H1 (cell line): ENCODE measurements around the gene DUSP9. TPM values are rescaled to one million over a fixed set of nuclear protein-coding genes. Genes with fewer than 3 reads are reported as not detected.

Source experiments
- CTCF ChIA-PET: fragments of 300-600 bp; sonication (Branson Sonifier 250); formaldehyde crosslinking; loops from one replicate; lab custom pipeline; 2021; ENCODE audit not compliant: partially characterized antibody; lab: Charles Lee
- POLR2A ChIA-PET: fragments of 300-600 bp; sonication (Branson Sonifier 250); formaldehyde crosslinking; loops from one replicate; lab custom pipeline; 2021; ENCODE audit warnings: inconsistent platforms; ENCODE audit not compliant: partially characterized antibody; lab: Charles Lee
- DNase-seq, 2 experiments: peaks; one replicate each; pipeline versions ENCODE4 v3.0.0 to v3.0.0-alpha.2; 2010 to 2022; ENCODE audit warnings: low spot score in 2 of 2, low read depth in 1 of 2, mixed read lengths in 1 of 2
- FAIRE-seq: peaks from 2 replicates; lab custom pipeline; 2011; peaks lifted over from hg19 to GRCh38; lab: Jason Lieb, UNC
- H2AFZ ChIP-seq: 2 replicates; pipeline ENCODE4 v1.8.1; 2012; ENCODE audit warnings: low read length, inconsistent platforms
- H2AK5ac ChIP-seq: 2 replicates; pipeline ENCODE4 v1.6.1; 2013; ENCODE audit warnings: low read depth, low read length
- H2BK120ac ChIP-seq: replicated peaks from 2 replicates; pipeline ENCODE3; 2013; ENCODE audit warnings: low read depth, low read length, inconsistent platforms
- H2BK12ac ChIP-seq: 2 replicates; pipeline ENCODE4 v1.6.1; 2013; ENCODE audit warnings: low read depth, low read length
- H2BK15ac ChIP-seq: 2 replicates; pipeline ENCODE4 v1.6.1; 2013; ENCODE audit warnings: low read length
- H2BK20ac ChIP-seq: 2 replicates; pipeline ENCODE4 v1.6.1; 2013; ENCODE audit warnings: low read length
- H2BK5ac ChIP-seq: 2 replicates; pipeline ENCODE4 v1.6.1; 2013; ENCODE audit warnings: low read depth, low read length
- H3K14ac ChIP-seq: 2 replicates; pipeline ENCODE4 v1.6.1; 2013; ENCODE audit warnings: inconsistent platforms; ENCODE audit not compliant: insufficient read length
- H3K18ac ChIP-seq: 2 replicates; pipeline ENCODE4 v1.6.1; 2013; ENCODE audit warnings: low read length; ENCODE audit errors: extremely low read depth
- H3K23ac ChIP-seq: 2 replicates; pipeline ENCODE4 v1.6.1; 2013; ENCODE audit warnings: inconsistent platforms; ENCODE audit not compliant: insufficient read length
- H3K23me2 ChIP-seq: 2 replicates; pipeline ENCODE4 v1.6.1; 2013; ENCODE audit warnings: low read depth, low read length
- H3K27ac ChIP-seq: 2 replicates; pipeline ENCODE4 v1.6.1; 2011; ENCODE audit warnings: low read depth, low read length, inconsistent platforms
- H3K27me3 ChIP-seq, 4 experiments: replicated peaks in 1 of 4; 1 replicate in 1 of 4; 2 replicates in 3 of 4; pipeline versions ENCODE4 v1.6.1 to v1.8.1; 2011 to 2013; ENCODE audit warnings: low read length in 3 of 4, mild to moderate bottlenecking in 3 of 4, inconsistent platforms in 2 of 4, mixed read lengths in 2 of 4, moderate library complexity in 1 of 4; ENCODE audit not compliant: control insufficient read depth in 3 of 4, insufficient read depth in 3 of 4; ENCODE audit errors: extremely low read depth in 1 of 4
- H3K36me3 ChIP-seq, 4 experiments: 2 replicates each; pipeline versions ENCODE4 v1.6.1 to v1.8.1; 2011 to 2013; ENCODE audit warnings: mild to moderate bottlenecking in 4 of 4, low read length in 3 of 4, moderate library complexity in 2 of 4, control low read depth in 1 of 4, inconsistent platforms in 1 of 4; ENCODE audit not compliant: insufficient read depth in 4 of 4, control insufficient read depth in 2 of 4
- H3K4ac ChIP-seq: replicated peaks from 2 replicates; pipeline ENCODE3; 2013; ENCODE audit warnings: low read length, low read depth, mixed read lengths, inconsistent platforms; ENCODE audit not compliant: insufficient read length
- H3K4me1 ChIP-seq, 4 experiments: replicated peaks in 1 of 4; 1 replicate in 1 of 4; 2 replicates in 3 of 4; pipeline versions ENCODE4 v1.6.1 to v1.8.1; 2011 to 2013; ENCODE audit warnings: low read length in 3 of 4, inconsistent platforms in 2 of 4, mixed read lengths in 1 of 4; ENCODE audit not compliant: insufficient read depth in 4 of 4, control insufficient read depth in 3 of 4
- H3K4me2 ChIP-seq, 2 experiments: 2 replicates each; pipeline versions ENCODE4 v1.6.1 to v1.8.1; 2011 to 2013; ENCODE audit warnings: low read depth in 2 of 2, low read length in 2 of 2, control low read depth in 1 of 2, inconsistent platforms in 1 of 2, mild to moderate bottlenecking in 1 of 2; ENCODE audit not compliant: insufficient read depth in 1 of 2
- H3K4me3 ChIP-seq, 4 experiments: fragments of 200-600, 300-600 bp in 1 of 4; sonication (generic), shearing (Covaris generic), sonication (Bioruptor Twin) in 1 of 4; 2 replicates each; pipeline versions ENCODE4 v1.5.1 to v1.8.1; 2011 to 2016; ENCODE audit warnings: low read length in 4 of 4, low read depth in 3 of 4, control low read depth in 2 of 4, inconsistent platforms in 2 of 4, mild to moderate bottlenecking in 2 of 4, mixed read lengths in 1 of 4, moderate library complexity in 1 of 4; ENCODE audit not compliant: insufficient read depth in 2 of 4; ENCODE audit errors: extremely low read depth in 1 of 4
- H3K56ac ChIP-seq: replicated peaks from 2 replicates; pipeline ENCODE3; 2013; ENCODE audit warnings: low read depth, mild to moderate bottlenecking, mixed read lengths, low read length, inconsistent platforms; ENCODE audit not compliant: insufficient read length
- H3K79me1 ChIP-seq: 2 replicates; pipeline ENCODE4 v1.6.1; 2013; ENCODE audit warnings: low read depth, low read length, control low read depth
- H3K79me2 ChIP-seq, 2 experiments: 2 replicates each; pipeline versions ENCODE4 v1.6.1 to v1.8.1; 2012 to 2013; ENCODE audit warnings: low read length in 2 of 2, mild to moderate bottlenecking in 2 of 2, inconsistent platforms in 1 of 2; ENCODE audit not compliant: insufficient read depth in 2 of 2, control insufficient read depth in 1 of 2
- H3K9ac ChIP-seq, 4 experiments: replicated peaks in 1 of 4; 1 replicate in 1 of 4; 2 replicates in 3 of 4; pipeline versions ENCODE4 v1.6.1 to v1.8.1; 2011 to 2013; ENCODE audit warnings: low read depth in 3 of 4, low read length in 3 of 4, control low read depth in 2 of 4, mild to moderate bottlenecking in 2 of 4, moderate library complexity in 2 of 4, inconsistent platforms in 1 of 4; ENCODE audit errors: extremely low read depth in 1 of 4
- H3K9me3 ChIP-seq, 2 experiments: 2 replicates each; pipeline versions ENCODE4 v1.6.1 to v1.8.1; 2012 to 2013; ENCODE audit warnings: mild to moderate bottlenecking in 2 of 2, moderate library complexity in 2 of 2, control low read depth in 1 of 2, inconsistent platforms in 1 of 2, low read depth in 1 of 2, low read length in 1 of 2, mixed read lengths in 1 of 2; ENCODE audit not compliant: insufficient read depth in 2 of 2
- H4K20me1 ChIP-seq, 2 experiments: replicated peaks in 1 of 2; 2 replicates each; pipeline versions ENCODE3 to v1.8.1; 2011 to 2013; ENCODE audit warnings: inconsistent platforms in 2 of 2, low read length in 2 of 2, mild to moderate bottlenecking in 1 of 2; ENCODE audit not compliant: insufficient read depth in 2 of 2, control insufficient read depth in 1 of 2
- H4K5ac ChIP-seq: 2 replicates; pipeline ENCODE4 v1.6.1; 2013; ENCODE audit warnings: low read length, low read depth, mixed read lengths, inconsistent platforms; ENCODE audit not compliant: insufficient read length
- H4K8ac ChIP-seq: 2 replicates; pipeline ENCODE4 v1.8.0; 2013; ENCODE audit warnings: mild to moderate bottlenecking, moderate library complexity, low read length, inconsistent platforms; ENCODE audit not compliant: insufficient read depth; ENCODE audit errors: extremely low read depth
- H4K91ac ChIP-seq: replicated peaks from 2 replicates; pipeline ENCODE3; 2013; ENCODE audit warnings: low read length, mixed read lengths, inconsistent platforms; ENCODE audit not compliant: insufficient read length
- CBX8 ChIP-seq: fragments of 300-800, 300-1000 bp; sonication (generic); IDR thresholded peaks from 2 replicates; pipeline ENCODE4 v1.7.1; 2016; ENCODE audit warnings: low read depth, low read length, borderline replicate concordance
- E2F6 ChIP-seq: IDR thresholded peaks from 2 replicates; pipeline ENCODE4 v1.6.1; 2012; ENCODE audit warnings: inconsistent platforms
- EP300 ChIP-seq, 2 experiments: IDR thresholded peaks; 1 replicate in 1 of 2; 2 replicates in 1 of 2; pipeline ENCODE4 v1.6.1; 2011 to 2012; ENCODE audit warnings: low read depth in 2 of 2, low read length in 2 of 2, mild to moderate bottlenecking in 2 of 2, borderline replicate concordance in 1 of 2, inconsistent platforms in 1 of 2, moderate library complexity in 1 of 2
- FOSL1 ChIP-seq: IDR thresholded peaks from 2 replicates; pipeline ENCODE4 v1.6.1; 2011; ENCODE audit warnings: mild to moderate bottlenecking, low read depth, low read length, moderate library complexity; ENCODE audit not compliant: insufficient read depth
- GTF2F1 ChIP-seq: IDR thresholded peaks from 2 replicates; pipeline ENCODE4 v1.6.1; 2012; ENCODE audit warnings: low read depth, low read length, improper control_type of control experiment, borderline replicate concordance
- JUND ChIP-seq: IDR thresholded peaks from 2 replicates; pipeline ENCODE4 v1.6.1; 2011; ENCODE audit warnings: mild to moderate bottlenecking, improper control_type of control experiment, low read length
- PHF8 ChIP-seq: fragments of 200-600 bp; sonication (generic); conservative IDR thresholded peaks from 2 replicates; pipeline ENCODE4 v1.7.1; 2012; ENCODE audit warnings: low read depth, mild to moderate bottlenecking, inconsistent platforms, low read length, moderate library complexity
- RNF2 ChIP-seq: fragments of 200-900, 300-1000 bp; sonication (generic); IDR thresholded peaks from 2 replicates; pipeline ENCODE4 v1.7.1; 2016; ENCODE audit warnings: borderline replicate concordance, low read depth, mild to moderate bottlenecking, antibody characterized with exemption, low read length; ENCODE audit not compliant: poor library complexity, severe bottlenecking; ENCODE audit errors: missing control alignments
- SUZ12 ChIP-seq: fragments of 200-600 bp; sonication (generic); IDR thresholded peaks from 2 replicates; pipeline ENCODE4 v1.6.1; 2012; ENCODE audit warnings: mild to moderate bottlenecking, inconsistent platforms, low read length, moderate library complexity, mixed read lengths
- USF2 ChIP-seq: IDR thresholded peaks from 2 replicates; pipeline ENCODE4 v1.6.1; 2011; ENCODE audit warnings: low read length, improper control_type of control experiment
- WGBS, 2 experiments: shearing (Covaris generic) in 1 of 2; methylation state at CpG; one replicate each; pipeline versions ENCODE4 v1.1.6 to v1.1.7; 2013 to 2015; ENCODE audit warnings: low lambda C conversion rate in 2 of 2, mixed read lengths in 2 of 2, inconsistent platforms in 1 of 2, low coverage in 1 of 2, missing lambda C conversion rate in 1 of 2; ENCODE audit not compliant: insufficient replicate concordance in 2 of 2, insufficient coverage in 1 of 2, insufficient read length in 1 of 2; ENCODE audit errors: extremely low coverage in 1 of 2, missing lambda C conversion rate in 1 of 2; 5-methylcytosine and 5-hydroxymethylcytosine counted together
- polyA plus RNA-seq, 7 experiments: library from polyadenylated mRNA; depleted of rRNA in 3 of 7; stranded (reverse) in 5 of 7; unstranded in 2 of 7; fragments of >200 nt in 5 of 7; fragments of 200-250 nt in 2 of 7; gene quantifications; 1 replicate in 5 of 7; 2 replicates in 1 of 7; 4 replicates in 1 of 7; pipeline versions ENCODE4 v1.2.1 to v1.2.3, GENCODE V29; 2011 to 2013; ENCODE audit warnings: missing spikeins in 2 of 7, mixed read lengths in 2 of 7
- total RNA-seq: library from RNA; stranded (reverse); fragmentation: NEBNext Ultra II Directional; extraction: Animal tissue kit (Norgen Biotek cat#: 25700); gene quantifications from 2 replicates; pipeline ENCODE4 v1.2.1, GENCODE V29; 2021

Gene DUSP9
- total and polyA plus RNA-seq, 2 of the 8 experiments (the other 6 are each of a cell fraction or from before 2014, with no cell fraction given) = 0.80 to 1.1 TPM

- H3K4me1 ChIP-seq = no peaks in the 10 kb centered on the region
- no peak overlapping the region for H3K14ac ChIP-seq
- H3K56ac ChIP-seq = no peak overlapping the region
- H3K36me3 ChIP-seq = no peaks in the 10 kb centered on the region
- no peak overlapping the region for H3K18ac ChIP-seq
- H4K8ac ChIP-seq = no peak overlapping the region
- peaks cover 0 to 11% (median 8%) of the 10 kb centered on the region in 4 experiments; a peak in 6 of 7 replicates for H3K27me3 ChIP-seq
- no peak overlapping the region for H2BK12ac ChIP-seq
- no peak overlapping the region for H4K5ac ChIP-seq
- no peak overlapping the region for H3K4me2 ChIP-seq
- H3K9ac ChIP-seq = no peak overlapping the region
- no peak overlapping the region for H3K27ac ChIP-seq
- no peaks in the 10 kb centered on the region for H3K9me3 ChIP-seq
- ChIA-PET POLR2A (no interaction called here), CTCF (interaction anchor here (1.8 to 8.9 kb wide), 4 partner anchors 11 to 55 kb away, joined by 6 to 130 read pairs (median 31); partner anchors contain the start of genes CCNQ and DUSP9)
- no peaks in the 10 kb centered on the region for H3K79me1 ChIP-seq
- WGBS, 2 experiments = no CpG with 5 or more reads among the region's 10 CpGs
- FAIRE-seq (no peak), DNase-seq (no peak)
- H3K4me3 ChIP-seq = no peak overlapping the region
- no peaks in the 10 kb centered on the region for H3K79me2 ChIP-seq
- H2BK5ac ChIP-seq = no peak overlapping the region
- no peak overlapping the region for H3K4ac ChIP-seq
- H2AK5ac ChIP-seq = no peak overlapping the region
- no peak overlapping the region for H2BK15ac ChIP-seq
- H3K23me2 ChIP-seq = no peaks in the 10 kb centered on the region
- H4K91ac ChIP-seq = no peak overlapping the region
- no peak overlapping the region for H2AFZ ChIP-seq
- no peak overlapping the region for H2BK120ac ChIP-seq
- no peak overlapping the region for H2BK20ac ChIP-seq
- no peaks in the 10 kb centered on the region for H4K20me1 ChIP-seq
- no peak overlapping the region for H3K23ac ChIP-seq
- no peak for TF ChIP-seq JUND
- no peak for TF ChIP-seq SUZ12
- no peak for TF ChIP-seq RNF2
- no peak for TF ChIP-seq CBX8
- no peak for TF ChIP-seq GTF2F1
- TF ChIP-seq EP300 (IDR thresholded peaks at IDR 0.05; ENCODE audit: borderline replicate concordance in 1 of 2, low read depth in 2 of 2, low read length in 2 of 2) = no peak
- TF ChIP-seq E2F6 = no peak
- no peak for TF ChIP-seq FOSL1
- TF ChIP-seq PHF8 = no peak
- no peak for TF ChIP-seq USF2
These were observed 34.6 kb upstream of the DUSP9 start for GRCh38 chrX:153612413-153612812.
